ENCODE results near the gene RALGAPA1.
A peak's percentile ranks its signal among the peaks of the same experiment; 100 is the strongest.

The RALGAPA1 gene

DNA sequence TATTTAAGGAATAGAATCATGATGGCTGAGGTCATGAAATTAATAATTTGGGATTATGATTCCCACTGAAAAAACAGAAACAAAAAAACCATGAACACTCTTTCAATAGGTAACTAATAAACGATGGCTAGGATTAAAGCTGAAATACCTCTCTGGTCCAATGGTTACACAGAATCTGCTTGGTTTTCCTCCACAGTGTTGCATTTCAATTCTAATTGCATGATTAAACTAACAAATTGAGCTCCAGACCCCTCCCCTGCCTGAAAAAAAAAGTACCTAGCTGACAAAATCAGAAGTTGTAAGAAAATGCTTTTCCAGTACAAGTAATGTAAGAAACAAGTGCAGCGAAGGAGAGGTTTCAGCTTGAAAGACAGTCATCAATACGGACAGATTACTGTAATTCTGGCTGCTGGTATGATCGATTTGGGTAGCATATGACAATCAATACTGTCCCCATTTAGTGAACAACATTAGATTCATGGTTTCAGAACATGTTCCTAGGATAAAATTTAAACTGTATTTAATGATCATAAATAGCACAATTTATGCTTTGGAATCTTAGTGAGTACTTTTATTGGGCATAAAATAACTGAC, 243.1 kb downstream of the RALGAPA1 start:
- no peaks in the 10 kb centered on the region for H3K27me3 ChIP-seq (ENCODE audit: insufficient read depth, low read length)
- H3K9ac ChIP-seq (ENCODE audit: low read depth, low read length) = no peak overlapping the region
- WGBS = 97% methylated on average over 4 of the region's 4 CpGs
- no peak overlapping the region for H3K27ac ChIP-seq (ENCODE audit: low read depth, low read length)
- H3K36me3 ChIP-seq (ENCODE audit: insufficient read depth, low read length) = no peaks in the 10 kb centered on the region
- H3K4me1 ChIP-seq (ENCODE audit: insufficient read depth, low read length) = peaks cover 5% of the 10 kb centered on the region; the same call in 1 of the 2 replicates
- H3K4me3 ChIP-seq (ENCODE audit: low read length) = no peak overlapping the region
- no peaks in the 10 kb centered on the region for H3K9me3 ChIP-seq (ENCODE audit: insufficient read depth, low read depth, low read length)

GRCh38 chr14:35558680-35559079, 250.4 kb downstream of the RALGAPA1 start:
- Histone ChIP-seq H3K27me3 (ENCODE audit: insufficient read depth, low read length) (no peaks in the 10 kb centered on the region), H3K36me3 (ENCODE audit: insufficient read depth, low read length) (no peaks in the 10 kb centered on the region), H3K4me3 (ENCODE audit: low read length) (no peak overlapping the region), H3K4me1 (ENCODE audit: insufficient read depth, low read length) (peaks cover 16% of the 10 kb centered on the region), H3K27ac (ENCODE audit: low read depth, low read length) (no peak overlapping the region), H3K9ac (ENCODE audit: low read depth, low read length) (no peak overlapping the region), H3K9me3 (ENCODE audit: insufficient read depth, low read depth, low read length) (no peaks in the 10 kb centered on the region)
- WGBS = 36% methylated on average over 2 of the region's 2 CpGs

- H3K9me3 ChIP-seq (ENCODE audit: insufficient read depth, low read depth, low read length) = no peaks in the 10 kb centered on the region
- H3K27ac ChIP-seq (ENCODE audit: low read depth, low read length) = no peak overlapping the region
- no peak overlapping the region for H3K9ac ChIP-seq (ENCODE audit: low read depth, low read length)
- H3K4me1 ChIP-seq (ENCODE audit: insufficient read depth, low read length) = peaks cover 16% of the 10 kb centered on the region
- no peaks in the 10 kb centered on the region for H3K27me3 ChIP-seq (ENCODE audit: insufficient read depth, low read length)
- no peak overlapping the region for H3K4me3 ChIP-seq (ENCODE audit: low read length)
- H3K36me3 ChIP-seq (ENCODE audit: insufficient read depth, low read length) = no peaks in the 10 kb centered on the region
These were observed 251.8 kb downstream of the RALGAPA1 start for GRCh38 chr14:35557221-35557747.

- no peak overlapping the region for H3K4me3 ChIP-seq (ENCODE audit: low read length)
- H3K4me1 ChIP-seq (ENCODE audit: insufficient read depth, low read length) = peaks cover 16% of the 10 kb centered on the region
- no peak overlapping the region for H3K9ac ChIP-seq (ENCODE audit: low read depth, low read length)
- no peaks in the 10 kb centered on the region for H3K27me3 ChIP-seq (ENCODE audit: insufficient read depth, low read length)
- 97% methylated on average over 1 of the region's 1 CpG for WGBS
- no peak overlapping the region for H3K27ac ChIP-seq (ENCODE audit: low read depth, low read length)
- no peaks in the 10 kb centered on the region for H3K9me3 ChIP-seq (ENCODE audit: insufficient read depth, low read depth, low read length)
- no peaks in the 10 kb centered on the region for H3K36me3 ChIP-seq (ENCODE audit: insufficient read depth, low read length)
These were observed 252.5 kb downstream of the RALGAPA1 start for GRCh38 chr14:35556548-35556947.

- WGBS = no CpG with 5 or more reads among the region's 1 CpG
- Histone ChIP-seq H3K9ac (ENCODE audit: low read depth, low read length) (no peak overlapping the region), H3K4me1 (ENCODE audit: insufficient read depth, low read length) (peaks cover 14% of the 10 kb centered on the region), H3K27me3 (ENCODE audit: insufficient read depth, low read length) (no peaks in the 10 kb centered on the region), H3K9me3 (ENCODE audit: insufficient read depth, low read depth, low read length) (no peaks in the 10 kb centered on the region), H3K4me3 (ENCODE audit: low read length) (no peak overlapping the region), H3K27ac (ENCODE audit: low read depth, low read length) (no peak overlapping the region), H3K36me3 (ENCODE audit: insufficient read depth, low read length) (no peaks in the 10 kb centered on the region)
These were observed 255.3 kb downstream of the RALGAPA1 start for GRCh38 chr14:35553808-35554207.

DNA sequence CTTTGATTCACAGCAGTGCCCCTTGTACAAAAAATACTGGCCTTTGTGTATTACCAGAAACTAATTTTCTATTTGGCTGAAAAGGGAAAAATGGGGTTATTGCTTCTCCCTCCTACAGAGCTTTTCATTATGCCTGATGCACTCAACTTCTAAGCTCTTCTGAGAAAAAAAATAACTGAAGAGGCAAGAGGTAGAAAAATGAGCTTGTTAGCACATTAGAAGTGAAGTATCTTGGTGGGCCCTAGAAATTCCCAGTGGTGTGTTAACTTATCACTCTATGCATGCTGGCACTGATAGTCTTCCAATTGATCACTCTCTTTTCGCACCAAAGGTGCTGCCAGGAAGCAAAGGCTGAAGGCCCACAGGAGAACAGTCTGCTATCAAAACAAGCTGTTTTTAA, 258.0 kb downstream of the RALGAPA1 start:
- H3K9ac ChIP-seq (ENCODE audit: low read depth, low read length) = no peak overlapping the region
- no peaks in the 10 kb centered on the region for H3K36me3 ChIP-seq (ENCODE audit: insufficient read depth, low read length)
- H3K27ac ChIP-seq (ENCODE audit: low read depth, low read length) = no peak overlapping the region
- no peaks in the 10 kb centered on the region for H3K9me3 ChIP-seq (ENCODE audit: insufficient read depth, low read depth, low read length)
- 84% methylated on average over 1 of the region's 1 CpG for WGBS
- H3K4me3 ChIP-seq (ENCODE audit: low read length) = no peak overlapping the region
- H3K4me1 ChIP-seq (ENCODE audit: insufficient read depth, low read length) = no peaks in the 10 kb centered on the region; the same call in 1 of the 2 replicates
- H3K27me3 ChIP-seq (ENCODE audit: insufficient read depth, low read length) = no peaks in the 10 kb centered on the region

DNA sequence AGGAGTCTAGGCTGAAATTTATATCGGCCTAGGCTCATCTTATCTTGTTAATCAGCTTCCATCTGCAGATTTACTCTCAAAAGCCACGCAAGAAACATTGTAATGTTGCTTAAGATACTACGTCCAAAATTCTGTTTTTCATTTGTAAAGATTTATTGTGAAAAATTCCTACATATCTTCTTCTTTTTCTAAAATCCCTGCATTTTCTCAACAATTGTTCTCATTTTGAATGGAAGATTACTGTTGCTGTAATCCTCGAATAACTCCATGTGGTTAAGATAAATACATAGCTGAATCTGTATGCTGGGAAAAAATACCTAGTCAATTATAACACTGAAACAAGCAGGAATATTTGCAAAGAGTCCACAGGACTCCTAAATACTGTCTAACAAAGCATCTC, 259.5 kb downstream of the RALGAPA1 start:
- 97% methylated on average over 2 of the region's 4 CpGs for WGBS
- no peaks in the 10 kb centered on the region for H3K36me3 ChIP-seq (ENCODE audit: insufficient read depth, low read length)
- H3K4me1 ChIP-seq (ENCODE audit: insufficient read depth, low read length) = no peaks in the 10 kb centered on the region; the same call in 1 of the 2 replicates
- no peaks in the 10 kb centered on the region for H3K27me3 ChIP-seq (ENCODE audit: insufficient read depth, low read length)
- H3K27ac ChIP-seq (ENCODE audit: low read depth, low read length) = no peak overlapping the region; the same call in 1 of the 2 replicates
- H3K9me3 ChIP-seq (ENCODE audit: insufficient read depth, low read depth, low read length) = no peaks in the 10 kb centered on the region
- no peak overlapping the region for H3K9ac ChIP-seq (ENCODE audit: low read depth, low read length)
- H3K4me3 ChIP-seq (ENCODE audit: low read length) = no peak overlapping the region

DNA sequence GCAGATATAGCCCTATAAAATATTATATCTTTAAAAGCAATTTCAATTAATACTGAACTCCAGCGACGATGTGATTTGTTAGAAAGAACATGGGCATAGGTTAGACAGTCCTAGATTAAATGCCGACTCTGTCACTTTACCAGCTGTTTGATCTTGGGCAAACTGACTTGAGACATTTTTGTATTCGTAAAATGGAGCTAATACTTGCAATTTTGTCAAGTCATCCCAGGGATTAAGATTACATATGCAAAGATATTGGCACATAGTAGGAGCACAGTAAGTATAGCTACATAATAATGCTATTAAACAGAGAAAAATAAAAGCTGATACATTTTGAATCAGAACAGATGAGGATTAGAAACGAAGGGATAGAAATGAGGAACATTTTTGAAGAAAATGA, 266.1 kb downstream of the RALGAPA1 start:
- Histone ChIP-seq H3K4me1 (ENCODE audit: insufficient read depth, low read length) (no peaks in the 10 kb centered on the region), H3K27me3 (ENCODE audit: insufficient read depth, low read length) (peaks cover 2% of the 10 kb centered on the region; the same call in 1 of the 2 replicates), H3K27ac (ENCODE audit: low read depth, low read length) (no peak overlapping the region), H3K9me3 (ENCODE audit: insufficient read depth, low read depth, low read length) (no peaks in the 10 kb centered on the region), H3K4me3 (ENCODE audit: low read length) (no peak overlapping the region), H3K9ac (ENCODE audit: low read depth, low read length) (no peak overlapping the region), H3K36me3 (ENCODE audit: insufficient read depth, low read length) (no peaks in the 10 kb centered on the region)
- WGBS = 95% methylated on average over 4 of the region's 5 CpGs

GRCh38 chr14:35539969-35540368, 269.1 kb downstream of the RALGAPA1 start:
- H3K4me3 ChIP-seq (ENCODE audit: low read length) = no peak overlapping the region
- H3K36me3 ChIP-seq (ENCODE audit: insufficient read depth, low read length) = no peaks in the 10 kb centered on the region
- H3K4me1 ChIP-seq (ENCODE audit: insufficient read depth, low read length) = no peaks in the 10 kb centered on the region
- no peaks in the 10 kb centered on the region for H3K9me3 ChIP-seq (ENCODE audit: insufficient read depth, low read depth, low read length)
- peaks cover 32% of the 10 kb centered on the region for H3K27me3 ChIP-seq (ENCODE audit: insufficient read depth, low read length)
- 90% methylated on average over 2 of the region's 2 CpGs for WGBS
- H3K27ac ChIP-seq (ENCODE audit: low read depth, low read length) = no peak overlapping the region
- H3K9ac ChIP-seq (ENCODE audit: low read depth, low read length) = no peak overlapping the region

DNA sequence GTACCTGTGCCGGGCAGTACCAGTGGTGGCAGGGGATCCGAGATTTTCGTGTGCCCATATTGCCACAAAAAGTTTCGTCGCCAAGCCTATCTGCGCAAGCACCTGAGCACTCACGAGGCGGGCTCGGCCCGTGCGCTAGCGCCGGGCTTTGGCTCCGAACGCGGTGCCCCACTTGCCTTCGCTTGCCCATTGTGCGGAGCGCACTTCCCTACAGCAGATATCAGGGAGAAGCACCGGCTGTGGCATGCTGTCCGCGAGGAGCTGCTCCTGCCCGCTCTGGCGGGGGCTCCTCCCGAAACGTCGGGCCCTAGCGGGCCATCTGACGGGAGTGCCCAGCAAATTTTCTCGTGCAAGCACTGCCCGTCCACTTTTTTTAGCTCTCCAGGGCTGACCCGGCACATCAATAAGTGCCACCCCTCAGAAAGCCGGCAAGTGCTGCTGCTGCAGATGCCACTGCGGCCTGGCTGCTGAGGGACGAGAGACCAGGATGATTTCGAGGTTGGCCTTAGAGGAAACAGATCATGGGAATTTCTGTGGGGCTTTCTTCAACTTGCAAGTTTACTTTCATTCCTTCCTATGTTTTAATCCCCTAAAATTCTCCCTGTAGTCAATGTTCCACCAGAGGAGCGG, 273.5 kb downstream of the RALGAPA1 start:
- 7% methylated on average over 36 of the region's 37 CpGs for WGBS
- Histone ChIP-seq H3K36me3 (ENCODE audit: insufficient read depth, low read length) (no peaks in the 10 kb centered on the region), H3K9me3 (ENCODE audit: insufficient read depth, low read depth, low read length) (no peaks in the 10 kb centered on the region), H3K4me1 (ENCODE audit: insufficient read depth, low read length) (no peaks in the 10 kb centered on the region), H3K9ac (ENCODE audit: low read depth, low read length) (no peak overlapping the region), H3K27me3 (ENCODE audit: insufficient read depth, low read length) (peaks cover 76% of the 10 kb centered on the region), H3K4me3 (ENCODE audit: low read length) (peak overlapping the region; percentile 73), H3K27ac (ENCODE audit: low read depth, low read length) (no peak overlapping the region)

DNA sequence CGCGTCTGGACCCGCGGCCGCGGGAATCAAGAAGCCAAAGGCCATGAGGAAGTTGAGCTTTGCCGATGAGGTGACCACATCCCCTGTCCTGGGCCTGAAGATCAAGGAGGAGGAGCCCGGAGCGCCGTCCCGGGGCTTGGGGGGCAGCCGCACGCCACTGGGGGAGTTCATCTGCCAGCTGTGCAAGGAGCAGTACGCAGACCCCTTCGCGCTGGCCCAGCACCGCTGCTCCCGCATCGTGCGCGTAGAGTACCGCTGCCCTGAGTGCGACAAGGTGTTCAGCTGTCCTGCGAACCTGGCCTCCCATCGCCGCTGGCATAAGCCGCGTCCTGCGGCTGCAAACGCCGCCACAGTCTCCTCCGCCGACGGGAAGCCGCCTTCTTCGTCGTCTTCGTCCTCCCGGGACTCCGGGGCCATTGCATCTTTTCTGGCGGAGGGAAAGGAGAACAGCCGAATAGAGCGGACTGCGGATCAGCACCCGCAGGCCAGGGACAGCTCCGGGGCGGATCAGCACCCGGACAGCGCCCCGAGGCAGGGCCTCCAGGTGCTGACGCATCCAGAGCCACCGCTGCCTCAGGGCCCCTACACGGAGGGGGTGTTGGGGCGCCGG, 274.1 kb downstream of the RALGAPA1 start:
- no peaks in the 10 kb centered on the region for H3K4me1 ChIP-seq (ENCODE audit: insufficient read depth, low read length)
- peaks cover 82% of the 10 kb centered on the region for H3K27me3 ChIP-seq (ENCODE audit: insufficient read depth, low read length)
- no peak overlapping the region for H3K27ac ChIP-seq (ENCODE audit: low read depth, low read length)
- no peaks in the 10 kb centered on the region for H3K9me3 ChIP-seq (ENCODE audit: insufficient read depth, low read depth, low read length)
- 3% methylated on average over 55 of the region's 55 CpGs for WGBS
- H3K9ac ChIP-seq (ENCODE audit: low read depth, low read length) = no peak overlapping the region
- H3K4me3 ChIP-seq (ENCODE audit: low read length) = peak overlapping the region; percentile 73
- no peaks in the 10 kb centered on the region for H3K36me3 ChIP-seq (ENCODE audit: insufficient read depth, low read length)

Data from HUES64 (cell line).